Uterus (tissue), 2 donors: ENCODE measurements around the gene GSN.

Experiments used
- CTCF ChIP-seq, 4 experiments: fragments of 200-600 bp in 2 of 4; fragments of 450-650 bp in 2 of 4; sonication (generic) in 2 of 4; IDR thresholded peaks; one replicate each; pipeline ENCODE4 v1.5.1; 2016 to 2019; ENCODE audit warnings: antibody characterized with exemption in 4 of 4, mild to moderate bottlenecking in 2 of 4, moderate library complexity in 1 of 4
- POLR2A ChIP-seq, 2 donors: fragments of 450-650 bp; IDR thresholded peaks; one replicate each; pipeline ENCODE4 v1.6.1; 2016; ENCODE audit warnings: antibody characterized with exemption in 2 of 2, mild to moderate bottlenecking in 1 of 2, moderate library complexity in 1 of 2

GRCh38 chr9:121268598-121268850, 562 bp downstream of the GSN start:
- no peak for TF ChIP-seq POLR2A (IDR thresholded peaks at IDR 0.05)
- TF ChIP-seq CTCF (IDR thresholded peaks at IDR 0.05), result no peak
